ENCODE measurements around the gene MAST2.

MAST2 gene

DNA sequence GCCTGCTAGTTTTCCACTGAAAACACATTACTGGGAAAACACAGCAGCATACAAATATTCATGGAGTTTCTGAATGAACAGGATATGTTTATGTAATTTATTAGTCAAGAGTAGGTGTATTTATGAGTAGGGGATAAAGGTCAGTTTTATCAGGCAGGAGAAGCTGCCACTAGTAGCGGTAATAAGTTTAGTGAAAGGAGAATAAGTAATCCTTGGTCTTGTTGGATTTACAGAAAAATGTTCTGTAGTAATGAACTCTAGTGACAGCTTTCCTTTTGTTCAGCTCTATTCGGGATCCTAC lies 1.2 kb downstream of the MAST2 start:
- POLR2A ChIA-PET = interaction anchor here (0.7 kb wide), 1 partner anchor 133 kb away, joined by 3 read pairs; no protein-coding TSS in a partner anchor
- DNase-seq (ENCODE audit: extremely low spot score) = no peak
- no peak for TF ChIP-seq CTCF (IDR thresholded peaks at IDR 0.05; ENCODE audit: control extremely low read depth, extremely low read depth, low read depth, missing control alignments)
- CTCF ChIA-PET = no interaction called here

GRCh38 chr1:45806129-45806528 lies 2.7 kb downstream of the MAST2 start:
- no peak for DNase-seq (ENCODE audit: extremely low spot score)
- ChIA-PET CTCF (interaction anchor here (1.0 to 1.2 kb wide), 2 partner anchors 9 to 18 kb away, joined by 3 to 4 read pairs; no protein-coding TSS in a partner anchor), POLR2A (no interaction called here)
- no peak for TF ChIP-seq CTCF (IDR thresholded peaks at IDR 0.05; ENCODE audit: control extremely low read depth, extremely low read depth, low read depth, missing control alignments)

GRCh38 chr1:45809761-45810160 lies 6.3 kb downstream of the MAST2 start:
- no peak for DNase-seq (ENCODE audit: extremely low spot score)
- POLR2A ChIA-PET = no interaction called here
- TF ChIP-seq CTCF (IDR thresholded peaks at IDR 0.05; ENCODE audit: control extremely low read depth, extremely low read depth, low read depth, missing control alignments) = no peak
- CTCF ChIA-PET = no interaction called here

- ChIA-PET CTCF (interaction anchor here (1.0 kb wide), 2 partner anchors 8 to 15 kb away, joined by 3 read pairs; no protein-coding TSS in a partner anchor), POLR2A (no interaction called here)
- no peak for DNase-seq (ENCODE audit: extremely low spot score)
- no peak for TF ChIP-seq CTCF (IDR thresholded peaks at IDR 0.05; ENCODE audit: control extremely low read depth, extremely low read depth, low read depth, missing control alignments)
These were observed 11.4 kb downstream of the MAST2 start for GRCh38 chr1:45814776-45815175.

GRCh38 chr1:45815667-45816458 lies 12.5 kb downstream of the MAST2 start:
- no peak for TF ChIP-seq CTCF (IDR thresholded peaks at IDR 0.05; ENCODE audit: control extremely low read depth, extremely low read depth, low read depth, missing control alignments)
- POLR2A ChIA-PET = no interaction called here
- DNase-seq (ENCODE audit: extremely low spot score) = no peak
- CTCF ChIA-PET = interaction anchor here (1.0 kb wide), 1 partner anchor 16 kb away, joined by 3 read pairs; no protein-coding TSS in a partner anchor

DNA sequence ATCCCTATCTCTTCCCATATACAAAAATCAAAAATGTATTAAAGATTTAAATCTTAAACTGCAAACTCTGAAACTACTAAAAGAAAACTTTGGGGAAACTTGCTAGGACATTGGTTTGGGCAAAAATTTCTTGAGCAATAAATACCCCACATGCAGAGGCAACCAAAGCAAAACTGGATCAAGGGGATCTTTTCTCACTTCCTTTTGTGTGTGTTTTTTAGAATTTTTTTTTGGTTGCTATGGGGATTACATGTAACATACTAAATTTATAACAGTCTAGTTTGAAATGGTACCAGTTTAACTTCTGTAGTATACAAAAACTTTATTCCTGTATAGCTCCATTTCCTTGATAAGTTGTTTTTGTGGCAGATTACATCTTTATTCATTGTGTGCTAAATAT lies 16.8 kb downstream of the MAST2 start:
- TF ChIP-seq CTCF (IDR thresholded peaks at IDR 0.05; ENCODE audit: control extremely low read depth, extremely low read depth, low read depth, missing control alignments) = no peak
- POLR2A ChIA-PET = interaction anchor here (0.7 kb wide), 1 partner anchor 227 kb away, joined by 3 read pairs; no protein-coding TSS in a partner anchor
- no peak for DNase-seq (ENCODE audit: extremely low spot score)
- CTCF ChIA-PET = interaction anchor here (1.5 kb wide), 1 partner anchor 21 kb away, joined by 3 read pairs; no protein-coding TSS in a partner anchor
